Fibroblast of lung (primary cell): ENCODE measurements around the gene CASR. TPM values are rescaled to one million over a fixed set of nuclear protein-coding genes. Genes with fewer than 3 reads are reported as not detected.

ENCODE experiments used
- DNase-seq, 2 donors: peaks; one replicate each; pipeline versions ENCODE4 v3.0.0 to v3.0.0-alpha.2; 2010; ENCODE audit warnings: low read depth in 2 of 2
- H2AFZ ChIP-seq: 2 replicates; pipeline ENCODE4 v1.5.1; 2012; ENCODE audit warnings: low read length, control low read depth, inconsistent platforms
- H3K27ac ChIP-seq: 2 replicates; pipeline ENCODE4 v1.5.1; 2011; ENCODE audit warnings: low read length, control low read depth; ENCODE audit not compliant: insufficient read depth
- H3K27me3 ChIP-seq: 2 replicates; pipeline ENCODE4 v1.5.1; 2011; ENCODE audit warnings: mild to moderate bottlenecking, low read length; ENCODE audit not compliant: control insufficient read depth, insufficient read depth
- H3K36me3 ChIP-seq: 2 replicates; pipeline ENCODE4 v1.5.1; 2011; ENCODE audit warnings: low read length; ENCODE audit not compliant: control insufficient read depth, insufficient read depth
- H3K4me1 ChIP-seq: 2 replicates; pipeline ENCODE4 v1.5.1; 2011; ENCODE audit warnings: low read length; ENCODE audit not compliant: control insufficient read depth, insufficient read depth; ENCODE audit errors: extremely low read depth
- H3K4me2 ChIP-seq: 2 replicates; pipeline ENCODE4 v1.5.1; 2011; ENCODE audit warnings: low read length, control low read depth; ENCODE audit not compliant: insufficient read depth; ENCODE audit errors: extremely low read depth
- H3K4me3 ChIP-seq, 4 experiments: fragments of 200-600 bp in 1 of 4; sonication (generic) in 1 of 4; replicated peaks in 1 of 4; 2 replicates each; pipeline ENCODE4 v1.5.1; 2011 to 2016; ENCODE audit warnings: low read length in 4 of 4, low read depth in 3 of 4, mild to moderate bottlenecking in 3 of 4, control low read depth in 2 of 4, inconsistent platforms in 1 of 4, mixed read lengths in 1 of 4; ENCODE audit not compliant: insufficient read depth in 1 of 4; ENCODE audit errors: control extremely low read depth in 1 of 4
- H3K79me2 ChIP-seq: 2 replicates; pipeline ENCODE4 v1.5.1; 2012; ENCODE audit warnings: mild to moderate bottlenecking, low read length, inconsistent platforms; ENCODE audit not compliant: control insufficient read depth, insufficient read depth
- H3K9ac ChIP-seq: 2 replicates; pipeline ENCODE4 v1.5.1; 2011; ENCODE audit warnings: mild to moderate bottlenecking, low read length, control low read depth; ENCODE audit not compliant: insufficient read depth
- H3K9me3 ChIP-seq: 2 replicates; pipeline ENCODE4 v1.5.1; 2012; ENCODE audit warnings: low read depth, low read length; ENCODE audit not compliant: control insufficient read depth, insufficient read depth
- H4K20me1 ChIP-seq: 2 replicates; pipeline ENCODE4 v1.5.1; 2011; ENCODE audit warnings: low read length; ENCODE audit not compliant: control insufficient read depth, insufficient read depth; ENCODE audit errors: extremely low read depth
- CTCF ChIP-seq, 2 donors: IDR thresholded peaks in 1 of 2; conservative IDR thresholded peaks in 1 of 2; 1 replicate in 1 of 2; 2 replicates in 1 of 2; pipeline ENCODE4 v1.5.1; 2011 to 2012; ENCODE audit warnings: low read length in 2 of 2, control low read depth in 1 of 2, inconsistent platforms in 1 of 2, low read depth in 1 of 2, mild to moderate bottlenecking in 1 of 2
- EZH2 ChIP-seq: IDR thresholded peaks from 2 replicates; pipeline ENCODE4 v1.5.1; 2012; ENCODE audit warnings: low read length, control low read depth, mild to moderate bottlenecking; ENCODE audit errors: missing control alignments
- polyA plus RNA-seq, 2 donors: library from polyadenylated mRNA; depleted of rRNA in 1 of 2; stranded (reverse) in 1 of 2; unstranded in 1 of 2; fragments of >200 nt; gene quantifications; 2 replicates each; pipeline ENCODE4 v1.2.1, GENCODE V29; 2011 to 2012; ENCODE audit warnings: missing spikeins in 1 of 2
- total RNA-seq: library from RNA; depleted of rRNA; stranded (reverse); fragments of >200 nt; gene quantifications from 2 replicates; pipeline ENCODE4 v1.2.1, GENCODE V29; 2014

Gene CASR
- total and polyA plus RNA-seq, 2 donors (not counting 1 experiment from before 2014, with no cell fraction given) = under 0.01 TPM; not detected in 1

- Histone ChIP-seq H3K27me3 (no peaks in the 10 kb centered on the region), H3K4me3 (no peak overlapping the region), H3K36me3 (no peaks in the 10 kb centered on the region), H3K4me2 (no peak overlapping the region), H3K9ac (no peak overlapping the region), H3K27ac (no peak overlapping the region), H2AFZ (no peak overlapping the region), H3K4me1 (no peaks in the 10 kb centered on the region), H4K20me1 (no peaks in the 10 kb centered on the region), H3K9me3 (no peaks in the 10 kb centered on the region), H3K79me2 (no peaks in the 10 kb centered on the region)
- DNase-seq = no peak
- TF ChIP-seq EZH2 = no peak
- TF ChIP-seq CTCF (conservative IDR thresholded peaks at IDR 0.05 in 1 of 2, IDR thresholded peaks at IDR 0.05 in 1 of 2; ENCODE audit: low read depth in 1 of 2, low read length in 2 of 2) = no peak
Measured at GRCh38 chr3:122230174-122230573, 46.7 kb downstream of the CASR start.

- H3K4me3 ChIP-seq = no peak overlapping the region
- no peaks in the 10 kb centered on the region for H4K20me1 ChIP-seq
- no peak overlapping the region for H3K9ac ChIP-seq
- H3K36me3 ChIP-seq = no peaks in the 10 kb centered on the region
- H3K27me3 ChIP-seq = no peaks in the 10 kb centered on the region
- no peak overlapping the region for H2AFZ ChIP-seq
- H3K4me2 ChIP-seq = no peak overlapping the region
- H3K79me2 ChIP-seq = no peaks in the 10 kb centered on the region
- TF ChIP-seq CTCF (conservative IDR thresholded peaks at IDR 0.05 in 1 of 2, IDR thresholded peaks at IDR 0.05 in 1 of 2; ENCODE audit: low read depth in 1 of 2, low read length in 2 of 2) = no peak
- TF ChIP-seq EZH2 = no peak
- no peak overlapping the region for H3K27ac ChIP-seq
- H3K4me1 ChIP-seq = no peaks in the 10 kb centered on the region
- H3K9me3 ChIP-seq = no peaks in the 10 kb centered on the region
- no peak for DNase-seq
Measured at GRCh38 chr3:122231465-122232157, 48.1 kb downstream of the CASR start.

- no peaks in the 10 kb centered on the region for H3K9me3 ChIP-seq
- no peaks in the 10 kb centered on the region for H3K79me2 ChIP-seq
- TF ChIP-seq EZH2 = no peak
- TF ChIP-seq CTCF (conservative IDR thresholded peaks at IDR 0.05 in 1 of 2, IDR thresholded peaks at IDR 0.05 in 1 of 2; ENCODE audit: low read depth in 1 of 2, low read length in 2 of 2) = no peak
- H4K20me1 ChIP-seq = no peaks in the 10 kb centered on the region
- no peak overlapping the region for H3K27ac ChIP-seq
- no peaks in the 10 kb centered on the region for H3K27me3 ChIP-seq
- no peak for DNase-seq
- H3K9ac ChIP-seq = no peak overlapping the region
- H2AFZ ChIP-seq = no peak overlapping the region
- no peaks in the 10 kb centered on the region for H3K4me1 ChIP-seq
- H3K4me3 ChIP-seq = no peak overlapping the region
- no peaks in the 10 kb centered on the region for H3K36me3 ChIP-seq
- H3K4me2 ChIP-seq = no peak overlapping the region
Measured at GRCh38 chr3:122232485-122232884, 49.0 kb downstream of the CASR start.
